H1 (cell line): ENCODE data around the gene CST11.

Experiments used
- CTCF ChIP-seq, 3 experiments: IDR thresholded peaks; 1 replicate in 2 of 3; 2 replicates in 1 of 3; pipeline versions ENCODE4 v1.5.1 to v1.6.1; 2011; ENCODE audit warnings: low read length in 3 of 3, mild to moderate bottlenecking in 3 of 3, inconsistent platforms in 2 of 3, low read depth in 1 of 3, moderate library complexity in 1 of 3; ENCODE audit not compliant: insufficient read depth in 1 of 3; ENCODE audit errors: control extremely low read depth in 1 of 3
- EZH2 ChIP-seq: fragments of 200-600 bp; sonication (generic); IDR thresholded peaks from 2 replicates; pipeline ENCODE4 v1.7.1; 2012; ENCODE audit warnings: low read depth, mild to moderate bottlenecking, moderate library complexity, low read length, inconsistent platforms; ENCODE audit not compliant: severe bottlenecking
- FOSL1 ChIP-seq: IDR thresholded peaks from 2 replicates; pipeline ENCODE4 v1.6.1; 2011; ENCODE audit warnings: mild to moderate bottlenecking, low read depth, low read length, moderate library complexity; ENCODE audit not compliant: insufficient read depth
- POLR2A ChIP-seq, 2 experiments: IDR thresholded peaks; 1 replicate in 1 of 2; 2 replicates in 1 of 2; pipeline ENCODE4 v1.6.1; 2011; ENCODE audit warnings: low read depth in 2 of 2, low read length in 2 of 2, mild to moderate bottlenecking in 2 of 2; ENCODE audit errors: control extremely low read depth in 1 of 2
- RAD21 ChIP-seq, 2 experiments: IDR thresholded peaks in 1 of 2; conservative IDR thresholded peaks in 1 of 2; 2 replicates each; pipeline ENCODE4 v1.6.1; 2011; ENCODE audit warnings: low read depth in 2 of 2, low read length in 2 of 2, improper control_type of control experiment in 1 of 2, inconsistent platforms in 1 of 2, mild to moderate bottlenecking in 1 of 2, moderate library complexity in 1 of 2
- TAF1 ChIP-seq: IDR thresholded peaks from 2 replicates; pipeline ENCODE4 v1.6.1; 2011; ENCODE audit warnings: mild to moderate bottlenecking, low read depth, low read length

- TF ChIP-seq CTCF (IDR thresholded peaks at IDR 0.05; ENCODE audit: control extremely low read depth in 1 of 3, insufficient read depth in 1 of 3, low read depth in 1 of 3, low read length in 3 of 3): no peak
- TF ChIP-seq FOSL1: no peak
- TF ChIP-seq POLR2A (IDR thresholded peaks at IDR 0.05; ENCODE audit: control extremely low read depth in 1 of 2, low read depth in 2 of 2, low read length in 2 of 2): no peak
- TF ChIP-seq TAF1: no peak
- no peak for TF ChIP-seq RAD21 (IDR thresholded peaks at IDR 0.05 in 1 of 2, conservative IDR thresholded peaks at IDR 0.05 in 1 of 2; ENCODE audit: low read depth in 2 of 2, low read length in 2 of 2)
- no peak for TF ChIP-seq EZH2
These were observed 8.5 kb upstream of the CST11 start for GRCh38 chr20:23461180-23461579.
